Measurements from ENCODE around the gene TRABD2B. TPM values are rescaled to one million over a fixed set of nuclear protein-coding genes. Genes with fewer than 3 reads are reported as not detected.

The TRABD2B gene
- total and polyA plus RNA-seq, 2 of the 13 experiments (the other 11 are each of a cell fraction or from before 2014, with no cell fraction given), result 0.04 TPM; not detected in 1

GRCh38 chr1:47840393-47841190 lies 156.6 kb downstream of the TRABD2B start (continued):
- TF ChIP-seq, protein P1, sequence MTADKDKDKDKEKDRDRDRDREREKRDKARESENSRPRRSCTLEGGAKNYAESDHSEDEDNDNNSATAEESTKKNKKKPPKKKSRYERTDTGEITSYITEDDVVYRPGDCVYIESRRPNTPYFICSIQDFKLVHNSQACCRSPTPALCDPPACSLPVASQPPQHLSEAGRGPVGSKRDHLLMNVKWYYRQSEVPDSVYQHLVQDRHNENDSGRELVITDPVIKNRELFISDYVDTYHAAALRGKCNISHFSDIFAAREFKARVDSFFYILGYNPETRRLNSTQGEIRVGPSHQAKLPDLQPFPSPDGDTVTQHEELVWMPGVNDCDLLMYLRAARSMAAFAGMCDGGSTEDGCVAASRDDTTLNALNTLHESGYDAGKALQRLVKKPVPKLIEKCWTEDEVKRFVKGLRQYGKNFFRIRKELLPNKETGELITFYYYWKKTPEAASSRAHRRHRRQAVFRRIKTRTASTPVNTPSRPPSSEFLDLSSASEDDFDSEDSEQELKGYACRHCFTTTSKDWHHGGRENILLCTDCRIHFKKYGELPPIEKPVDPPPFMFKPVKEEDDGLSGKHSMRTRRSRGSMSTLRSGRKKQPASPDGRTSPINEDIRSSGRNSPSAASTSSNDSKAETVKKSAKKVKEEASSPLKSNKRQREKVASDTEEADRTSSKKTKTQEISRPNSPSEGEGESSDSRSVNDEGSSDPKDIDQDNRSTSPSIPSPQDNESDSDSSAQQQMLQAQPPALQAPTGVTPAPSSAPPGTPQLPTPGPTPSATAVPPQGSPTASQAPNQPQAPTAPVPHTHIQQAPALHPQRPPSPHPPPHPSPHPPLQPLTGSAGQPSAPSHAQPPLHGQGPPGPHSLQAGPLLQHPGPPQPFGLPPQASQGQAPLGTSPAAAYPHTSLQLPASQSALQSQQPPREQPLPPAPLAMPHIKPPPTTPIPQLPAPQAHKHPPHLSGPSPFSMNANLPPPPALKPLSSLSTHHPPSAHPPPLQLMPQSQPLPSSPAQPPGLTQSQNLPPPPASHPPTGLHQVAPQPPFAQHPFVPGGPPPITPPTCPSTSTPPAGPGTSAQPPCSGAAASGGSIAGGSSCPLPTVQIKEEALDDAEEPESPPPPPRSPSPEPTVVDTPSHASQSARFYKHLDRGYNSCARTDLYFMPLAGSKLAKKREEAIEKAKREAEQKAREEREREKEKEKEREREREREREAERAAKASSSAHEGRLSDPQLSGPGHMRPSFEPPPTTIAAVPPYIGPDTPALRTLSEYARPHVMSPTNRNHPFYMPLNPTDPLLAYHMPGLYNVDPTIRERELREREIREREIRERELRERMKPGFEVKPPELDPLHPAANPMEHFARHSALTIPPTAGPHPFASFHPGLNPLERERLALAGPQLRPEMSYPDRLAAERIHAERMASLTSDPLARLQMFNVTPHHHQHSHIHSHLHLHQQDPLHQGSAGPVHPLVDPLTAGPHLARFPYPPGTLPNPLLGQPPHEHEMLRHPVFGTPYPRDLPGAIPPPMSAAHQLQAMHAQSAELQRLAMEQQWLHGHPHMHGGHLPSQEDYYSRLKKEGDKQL (CRISPR knock-in tag; IDR thresholded peaks at IDR 0.05; ENCODE audit: low read depth), result no peak
- TF ChIP-seq THYN1 (CRISPR knock-in tag; IDR thresholded peaks at IDR 0.05; ENCODE audit: borderline replicate concordance, low read depth), result no peak
- TF ChIP-seq MAX (IDR thresholded peaks at IDR 0.05), result peak; percentile 81
- no peak for TF ChIP-seq ZNF770 (CRISPR knock-in tag; IDR thresholded peaks at IDR 0.05)
- no peak for TF ChIP-seq FOSL1 (CRISPR knock-in tag; IDR thresholded peaks at IDR 0.05; ENCODE audit: borderline replicate concordance)
- TF ChIP-seq, protein P2, sequence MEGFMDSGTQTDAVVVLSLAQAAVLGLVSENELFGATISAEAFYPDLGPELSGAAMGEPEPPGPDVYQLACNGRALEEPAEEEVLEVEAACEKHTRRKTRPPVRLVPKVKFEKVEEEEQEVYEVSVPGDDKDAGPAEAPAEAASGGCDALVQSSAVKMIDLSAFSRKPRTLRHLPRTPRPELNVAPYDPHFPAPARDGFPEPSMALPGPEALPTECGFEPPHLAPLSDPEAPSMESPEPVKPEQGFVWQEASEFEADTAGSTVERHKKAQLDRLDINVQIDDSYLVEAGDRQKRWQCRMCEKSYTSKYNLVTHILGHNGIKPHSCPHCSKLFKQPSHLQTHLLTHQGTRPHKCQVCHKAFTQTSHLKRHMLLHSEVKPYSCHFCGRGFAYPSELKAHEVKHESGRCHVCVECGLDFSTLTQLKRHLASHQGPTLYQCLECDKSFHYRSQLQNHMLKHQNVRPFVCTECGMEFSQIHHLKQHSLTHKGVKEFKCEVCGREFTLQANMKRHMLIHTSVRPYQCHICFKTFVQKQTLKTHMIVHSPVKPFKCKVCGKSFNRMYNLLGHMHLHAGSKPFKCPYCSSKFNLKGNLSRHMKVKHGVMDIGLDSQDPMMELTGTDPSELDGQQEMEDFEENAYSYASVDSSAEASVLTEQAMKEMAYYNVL (CRISPR knock-in tag; IDR thresholded peaks at IDR 0.05; ENCODE audit: borderline replicate concordance), result peak; percentile 85; the same call in 1 of the 2 replicates
- no peak for TF ChIP-seq PREB (CRISPR knock-in tag; IDR thresholded peaks at IDR 0.05)
- TF ChIP-seq ARID3A (IDR thresholded peaks at IDR 0.05; ENCODE audit: low read depth, low read length), result no peak
- TF ChIP-seq, protein P3, sequence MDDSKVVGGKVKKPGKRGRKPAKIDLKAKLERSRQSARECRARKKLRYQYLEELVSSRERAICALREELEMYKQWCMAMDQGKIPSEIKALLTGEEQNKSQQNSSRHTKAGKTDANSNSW (CRISPR knock-in tag; IDR thresholded peaks at IDR 0.05; ENCODE audit: borderline replicate concordance), result no peak
- TF ChIP-seq ZNF776 (CRISPR knock-in tag; IDR thresholded peaks at IDR 0.05), result no peak
- TF ChIP-seq ZNF543 (CRISPR knock-in tag; IDR thresholded peaks at IDR 0.05), result no peak
- no peak for TF ChIP-seq SETDB1 (CRISPR knock-in tag; IDR thresholded peaks at IDR 0.05; ENCODE audit: borderline replicate concordance)
- TF ChIP-seq ETV6 (CRISPR knock-in tag; conservative IDR thresholded peaks at IDR 0.05), result no peak
- TF ChIP-seq SRSF9 (IDR thresholded peaks at IDR 0.05; ENCODE audit: borderline replicate concordance, insufficient read depth, low read depth, low read length, poor library complexity, severe bottlenecking), result no peak
